ENCODE data around the gene CNPY1.

The CNPY1 gene

DNA sequence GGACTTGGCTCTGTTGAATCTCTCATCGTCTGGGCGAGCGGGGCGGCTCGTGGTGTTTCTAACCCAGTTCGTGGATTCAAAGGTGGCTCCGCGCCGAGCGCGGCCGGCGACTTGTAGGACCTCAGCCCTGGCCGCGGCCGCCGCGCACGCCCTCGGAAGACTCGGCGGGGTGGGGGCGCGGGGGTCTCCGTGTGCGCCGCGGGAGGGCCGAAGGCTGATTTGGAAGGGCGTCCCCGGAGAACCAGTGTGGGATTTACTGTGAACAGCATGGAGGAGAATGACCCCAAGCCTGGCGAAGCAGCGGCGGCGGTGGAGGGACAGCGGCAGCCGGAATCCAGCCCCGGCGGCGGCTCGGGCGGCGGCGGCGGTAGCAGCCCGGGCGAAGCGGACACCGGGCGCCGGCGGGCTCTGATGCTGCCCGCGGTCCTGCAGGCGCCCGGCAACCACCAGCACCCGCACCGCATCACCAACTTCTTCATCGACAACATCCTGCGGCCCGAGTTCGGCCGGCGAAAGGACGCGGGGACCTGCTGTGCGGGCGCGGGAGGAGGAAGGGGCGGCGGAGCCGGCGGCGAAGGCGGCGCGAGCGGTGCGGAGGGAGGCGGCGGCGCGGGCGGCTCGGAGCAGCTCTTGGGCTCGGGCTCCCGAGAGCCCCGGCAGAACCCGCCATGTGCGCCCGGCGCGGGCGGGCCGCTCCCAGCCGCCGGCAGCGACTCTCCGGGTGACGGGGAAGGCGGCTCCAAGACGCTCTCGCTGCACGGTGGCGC lies 88.1 kb downstream of the CNPY1 start, which contains the start of gene EN2:
Gene EN2, plus strand, starts transcription at position 19 of the 767 bp plus-strand sequence. Its CDS starts 249 bp downstream, at position 268.
- TF ChIP-seq, protein P1, sequence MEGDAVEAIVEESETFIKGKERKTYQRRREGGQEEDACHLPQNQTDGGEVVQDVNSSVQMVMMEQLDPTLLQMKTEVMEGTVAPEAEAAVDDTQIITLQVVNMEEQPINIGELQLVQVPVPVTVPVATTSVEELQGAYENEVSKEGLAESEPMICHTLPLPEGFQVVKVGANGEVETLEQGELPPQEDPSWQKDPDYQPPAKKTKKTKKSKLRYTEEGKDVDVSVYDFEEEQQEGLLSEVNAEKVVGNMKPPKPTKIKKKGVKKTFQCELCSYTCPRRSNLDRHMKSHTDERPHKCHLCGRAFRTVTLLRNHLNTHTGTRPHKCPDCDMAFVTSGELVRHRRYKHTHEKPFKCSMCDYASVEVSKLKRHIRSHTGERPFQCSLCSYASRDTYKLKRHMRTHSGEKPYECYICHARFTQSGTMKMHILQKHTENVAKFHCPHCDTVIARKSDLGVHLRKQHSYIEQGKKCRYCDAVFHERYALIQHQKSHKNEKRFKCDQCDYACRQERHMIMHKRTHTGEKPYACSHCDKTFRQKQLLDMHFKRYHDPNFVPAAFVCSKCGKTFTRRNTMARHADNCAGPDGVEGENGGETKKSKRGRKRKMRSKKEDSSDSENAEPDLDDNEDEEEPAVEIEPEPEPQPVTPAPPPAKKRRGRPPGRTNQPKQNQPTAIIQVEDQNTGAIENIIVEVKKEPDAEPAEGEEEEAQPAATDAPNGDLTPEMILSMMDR (conservative IDR thresholded peaks at IDR 0.05; ENCODE audit: low read depth), result no peak
- no peak for DNase-seq (ENCODE audit: low spot score)
- no peak within 1 kb of the TSS for H3K27ac ChIP-seq
- ChIA-PET POLR2A (ENCODE audit: low non-redundant PET) (no interaction called here), CTCF (no interaction called here)

DNA sequence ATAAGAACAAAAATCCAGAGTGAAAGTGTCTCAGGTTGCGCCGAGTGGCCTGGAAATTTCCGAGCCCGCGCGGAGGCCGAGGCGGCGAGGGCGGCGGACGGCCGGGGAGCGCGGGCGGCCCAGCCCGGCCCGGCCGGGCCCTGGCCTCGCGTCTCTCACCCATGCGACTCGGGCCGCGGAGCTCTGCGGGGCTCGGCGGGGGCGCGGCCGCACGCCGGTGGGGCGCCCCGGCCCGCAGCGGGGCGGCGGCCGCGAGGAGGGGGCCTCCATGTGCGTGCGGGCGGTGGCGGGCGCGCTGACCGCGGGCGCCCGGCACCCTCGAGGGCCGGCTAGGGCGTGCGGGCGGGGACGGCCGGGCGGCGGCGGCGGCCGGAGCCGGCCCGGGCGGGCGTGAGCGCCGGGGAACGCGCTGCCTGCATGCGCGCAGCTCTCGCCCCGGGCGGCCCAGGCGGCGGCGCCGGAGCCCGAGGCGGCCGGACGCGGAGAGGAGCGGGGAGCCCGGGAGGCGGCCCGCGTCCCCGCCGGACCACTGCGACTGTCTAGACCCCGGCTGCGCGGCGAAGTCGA lies 88.7 kb downstream of the CNPY1 start:
- no peak overlapping the region for H3K27ac ChIP-seq
- POLR2A ChIA-PET (ENCODE audit: low non-redundant PET), result no interaction called here
- CTCF ChIA-PET, result no interaction called here
- TF ChIP-seq, protein P1 (conservative IDR thresholded peaks at IDR 0.05; ENCODE audit: low read depth), result no peak
- no peak for DNase-seq (ENCODE audit: low spot score)

- no peak overlapping the region for H3K27ac ChIP-seq
- ChIA-PET POLR2A (ENCODE audit: low non-redundant PET) (no interaction called here), CTCF (no interaction called here)
- TF ChIP-seq, protein P1 (conservative IDR thresholded peaks at IDR 0.05; ENCODE audit: low read depth), result no peak
- peak; percentile 59 for DNase-seq (ENCODE audit: low spot score)
Observed at GRCh38 chr7:155456738-155457543, 89.4 kb downstream of the CNPY1 start.

DNA sequence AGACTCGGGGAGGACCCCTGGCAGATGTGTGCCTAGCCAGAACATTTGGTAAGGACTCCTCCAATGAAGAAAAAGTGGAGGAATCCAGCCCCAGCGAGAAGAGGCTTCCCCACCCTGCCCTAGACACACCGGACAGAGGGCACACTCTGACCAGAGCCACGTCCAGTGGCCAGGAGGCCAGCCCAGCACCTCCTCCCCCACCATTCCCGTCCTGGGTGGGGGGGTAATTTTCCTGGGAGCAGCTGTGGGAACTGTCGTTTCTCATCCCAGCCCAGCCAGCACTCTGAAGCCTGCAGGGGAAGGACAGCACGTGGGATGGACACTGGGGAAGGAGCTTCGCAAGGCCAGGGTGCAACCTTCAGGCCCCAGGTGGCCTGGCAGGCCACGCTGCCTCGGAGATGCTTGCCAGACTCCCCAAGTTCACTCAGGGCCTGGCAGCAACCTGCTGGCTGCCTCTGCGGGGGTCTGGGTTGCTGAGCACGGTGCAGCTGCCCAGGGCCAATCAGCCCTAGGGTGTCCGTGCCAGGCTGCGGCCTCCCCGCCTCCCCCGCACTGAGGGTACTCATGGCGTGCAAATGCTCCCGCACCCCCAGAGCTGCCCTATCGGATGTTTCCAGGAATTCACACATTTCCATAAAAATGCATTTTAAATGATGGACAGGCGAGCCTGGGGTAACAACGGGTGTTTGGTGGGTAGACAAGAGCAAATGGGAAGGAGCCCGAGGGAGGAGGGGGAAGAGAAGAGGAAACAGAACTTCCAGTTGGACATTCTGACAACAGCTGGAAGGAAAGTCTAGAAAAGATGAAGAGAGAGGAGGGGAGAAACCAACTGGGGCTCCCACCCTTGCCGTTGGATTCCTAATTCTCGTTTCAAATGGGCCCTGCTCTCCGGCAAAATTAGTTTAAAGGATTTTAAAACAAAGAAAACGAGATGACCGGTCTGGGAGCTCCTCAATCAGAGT lies 90.3 kb downstream of the CNPY1 start:
- POLR2A ChIA-PET (ENCODE audit: low non-redundant PET), result no interaction called here
- TF ChIP-seq, protein P1 (conservative IDR thresholded peaks at IDR 0.05; ENCODE audit: low read depth), result no peak
- no peak overlapping the region for H3K27ac ChIP-seq
- DNase-seq (ENCODE audit: low spot score), result no peak
- CTCF ChIA-PET, result no interaction called here

GRCh38 chr7:155455132-155455693 lies 91.1 kb downstream of the CNPY1 start:
- no peak for DNase-seq (ENCODE audit: low spot score)
- no peak overlapping the region for H3K27ac ChIP-seq
- POLR2A ChIA-PET (ENCODE audit: low non-redundant PET), result no interaction called here
- CTCF ChIA-PET, result no interaction called here
- TF ChIP-seq, protein P1 (conservative IDR thresholded peaks at IDR 0.05; ENCODE audit: low read depth), result no peak

Measured in RWPE1 (cell line).